Measurements from ENCODE around the gene ANKRD60.

ANKRD60 gene

GRCh38 chr20:58245931-58246330, 17.5 kb upstream of the ANKRD60 start:
- no peak overlapping the region for H3K27ac ChIP-seq
- H3K79me2 ChIP-seq: no peaks in the 10 kb centered on the region
- H3K36me3 ChIP-seq (ENCODE audit: control insufficient read depth, insufficient read depth, low read length): no peaks in the 10 kb centered on the region
- no peaks in the 10 kb centered on the region for H3K27me3 ChIP-seq (ENCODE audit: control insufficient read depth, insufficient read depth, low read length)
- no peaks in the 10 kb centered on the region for H3K9me3 ChIP-seq (ENCODE audit: control insufficient read depth, low read length)
- H3K4me3 ChIP-seq (ENCODE audit: low read depth, low read length): no peak overlapping the region
- no peaks in the 10 kb centered on the region for H3K4me1 ChIP-seq
- H2AFZ ChIP-seq: no peak overlapping the region
- H3K9ac ChIP-seq: no peak overlapping the region
- TF ChIP-seq CTCF (IDR thresholded peaks at IDR 0.05): no peak
- no peak overlapping the region for H3K4me2 ChIP-seq (ENCODE audit: low read length)

- Histone ChIP-seq H3K9me3 (ENCODE audit: control insufficient read depth, low read length) (no peaks in the 10 kb centered on the region), H3K79me2 (no peaks in the 10 kb centered on the region), H3K36me3 (ENCODE audit: control insufficient read depth, insufficient read depth, low read length) (no peaks in the 10 kb centered on the region), H2AFZ (no peak overlapping the region), H3K4me3 (ENCODE audit: low read depth, low read length) (no peak overlapping the region), H3K4me2 (ENCODE audit: low read length) (no peak overlapping the region), H3K4me1 (no peaks in the 10 kb centered on the region), H3K9ac (no peak overlapping the region), H3K27me3 (ENCODE audit: control insufficient read depth, insufficient read depth, low read length) (no peaks in the 10 kb centered on the region), H3K27ac (no peak overlapping the region)
- no peak for TF ChIP-seq CTCF (IDR thresholded peaks at IDR 0.05)
Measured at GRCh38 chr20:58245181-58245891, 16.9 kb upstream of the ANKRD60 start.

- Histone ChIP-seq H3K27ac (no peak overlapping the region), H3K4me2 (ENCODE audit: low read length) (no peak overlapping the region), H3K4me3 (ENCODE audit: low read depth, low read length) (no peak overlapping the region), H3K4me1 (no peaks in the 10 kb centered on the region), H3K9me3 (ENCODE audit: control insufficient read depth, low read length) (no peaks in the 10 kb centered on the region), H3K79me2 (no peaks in the 10 kb centered on the region), H3K9ac (no peak overlapping the region), H3K36me3 (ENCODE audit: control insufficient read depth, insufficient read depth, low read length) (no peaks in the 10 kb centered on the region), H2AFZ (no peak overlapping the region), H3K27me3 (ENCODE audit: control insufficient read depth, insufficient read depth, low read length) (no peaks in the 10 kb centered on the region)
- no peak for TF ChIP-seq CTCF (IDR thresholded peaks at IDR 0.05)
Measured at GRCh38 chr20:58244517-58245030, 16.1 kb upstream of the ANKRD60 start.

GRCh38 chr20:58243653-58244410, 15.4 kb upstream of the ANKRD60 start:
- no peaks in the 10 kb centered on the region for H3K9me3 ChIP-seq (ENCODE audit: control insufficient read depth, low read length)
- no peak overlapping the region for H3K27ac ChIP-seq
- H3K4me1 ChIP-seq: no peaks in the 10 kb centered on the region
- H3K9ac ChIP-seq: no peak overlapping the region
- H3K79me2 ChIP-seq: no peaks in the 10 kb centered on the region
- H3K27me3 ChIP-seq (ENCODE audit: control insufficient read depth, insufficient read depth, low read length): no peaks in the 10 kb centered on the region
- no peak overlapping the region for H2AFZ ChIP-seq
- H3K4me3 ChIP-seq (ENCODE audit: low read depth, low read length): no peak overlapping the region
- TF ChIP-seq CTCF (IDR thresholded peaks at IDR 0.05): no peak
- H3K36me3 ChIP-seq (ENCODE audit: control insufficient read depth, insufficient read depth, low read length): no peaks in the 10 kb centered on the region
- no peak overlapping the region for H3K4me2 ChIP-seq (ENCODE audit: low read length)
